Fibroblast of lung (primary cell): ENCODE data around the gene HSPG2.

ENCODE experiments used
- EZH2 ChIP-seq: IDR thresholded peaks from 2 replicates; pipeline ENCODE4 v1.5.1; 2012; ENCODE audit warnings: low read length, control low read depth, mild to moderate bottlenecking; ENCODE audit errors: missing control alignments
- TF ChIP-seq, protein P1 (sequence below), 2 donors: IDR thresholded peaks in 1 of 2; conservative IDR thresholded peaks in 1 of 2; 1 replicate in 1 of 2; 2 replicates in 1 of 2; pipeline ENCODE4 v1.5.1; 2011 to 2012; ENCODE audit warnings: low read length in 2 of 2, control low read depth in 1 of 2, inconsistent platforms in 1 of 2, low read depth in 1 of 2, mild to moderate bottlenecking in 1 of 2

DNA sequence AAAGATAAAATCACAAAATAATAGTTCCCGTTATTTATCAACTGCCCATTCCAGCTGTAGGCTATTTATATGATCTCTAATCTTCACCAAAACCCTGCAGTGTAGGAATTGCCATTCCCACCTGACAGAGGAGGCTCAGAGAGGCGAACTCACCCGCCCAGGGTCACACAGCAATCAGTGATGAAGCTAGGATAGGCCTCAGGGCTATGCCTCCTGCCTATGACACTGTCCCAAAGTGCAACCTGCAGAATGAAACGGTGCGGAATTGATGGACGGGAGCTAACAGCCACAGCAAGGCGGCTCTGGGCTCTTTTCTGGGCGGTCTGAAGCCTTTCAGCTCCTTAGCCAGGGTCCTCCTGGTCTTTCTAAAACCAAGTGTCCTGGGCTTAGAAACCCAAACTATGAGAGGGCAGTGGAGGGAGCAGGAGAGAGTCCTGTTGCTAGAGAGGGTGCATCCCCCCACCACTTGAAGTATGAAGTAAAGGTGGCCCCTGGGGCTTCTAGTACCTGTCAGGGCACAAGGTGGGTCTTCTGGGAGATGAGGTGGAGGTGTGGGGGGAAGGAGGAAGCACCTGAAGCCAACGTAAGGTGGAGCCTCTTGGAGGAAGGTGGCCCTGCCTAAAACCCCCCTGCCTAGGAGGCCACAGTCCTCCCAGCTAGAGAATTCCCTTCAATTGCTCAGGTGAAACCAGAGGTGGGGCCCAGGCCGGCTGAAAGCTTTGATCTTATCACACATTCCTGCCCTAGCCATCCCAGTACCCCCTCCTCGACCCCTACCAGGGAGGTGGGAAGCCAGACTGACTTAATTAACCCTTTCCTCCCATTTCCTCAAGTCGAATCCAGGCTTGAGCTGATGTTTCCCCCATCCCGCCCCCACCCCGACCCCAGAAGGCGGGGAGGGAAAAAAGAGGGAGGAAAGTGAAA lies 14.8 kb downstream of the HSPG2 start:
- TF ChIP-seq, protein P1, sequence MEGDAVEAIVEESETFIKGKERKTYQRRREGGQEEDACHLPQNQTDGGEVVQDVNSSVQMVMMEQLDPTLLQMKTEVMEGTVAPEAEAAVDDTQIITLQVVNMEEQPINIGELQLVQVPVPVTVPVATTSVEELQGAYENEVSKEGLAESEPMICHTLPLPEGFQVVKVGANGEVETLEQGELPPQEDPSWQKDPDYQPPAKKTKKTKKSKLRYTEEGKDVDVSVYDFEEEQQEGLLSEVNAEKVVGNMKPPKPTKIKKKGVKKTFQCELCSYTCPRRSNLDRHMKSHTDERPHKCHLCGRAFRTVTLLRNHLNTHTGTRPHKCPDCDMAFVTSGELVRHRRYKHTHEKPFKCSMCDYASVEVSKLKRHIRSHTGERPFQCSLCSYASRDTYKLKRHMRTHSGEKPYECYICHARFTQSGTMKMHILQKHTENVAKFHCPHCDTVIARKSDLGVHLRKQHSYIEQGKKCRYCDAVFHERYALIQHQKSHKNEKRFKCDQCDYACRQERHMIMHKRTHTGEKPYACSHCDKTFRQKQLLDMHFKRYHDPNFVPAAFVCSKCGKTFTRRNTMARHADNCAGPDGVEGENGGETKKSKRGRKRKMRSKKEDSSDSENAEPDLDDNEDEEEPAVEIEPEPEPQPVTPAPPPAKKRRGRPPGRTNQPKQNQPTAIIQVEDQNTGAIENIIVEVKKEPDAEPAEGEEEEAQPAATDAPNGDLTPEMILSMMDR (conservative IDR thresholded peaks at IDR 0.05 in 1 of 2, IDR thresholded peaks at IDR 0.05 in 1 of 2; ENCODE audit: low read depth in 1 of 2, low read length in 2 of 2) = no peak
- no peak for TF ChIP-seq EZH2
